Right hindlimb (tissue), 1 donor: ENCODE measurements around the gene CPTP.
A peak's percentile ranks its signal among the peaks of the same experiment; 100 is the strongest.

Experiments
- DNase-seq: peaks from one replicate; pipeline ENCODE4 v3.0.0-alpha.2; 2018

Gene CPTP

DNA sequence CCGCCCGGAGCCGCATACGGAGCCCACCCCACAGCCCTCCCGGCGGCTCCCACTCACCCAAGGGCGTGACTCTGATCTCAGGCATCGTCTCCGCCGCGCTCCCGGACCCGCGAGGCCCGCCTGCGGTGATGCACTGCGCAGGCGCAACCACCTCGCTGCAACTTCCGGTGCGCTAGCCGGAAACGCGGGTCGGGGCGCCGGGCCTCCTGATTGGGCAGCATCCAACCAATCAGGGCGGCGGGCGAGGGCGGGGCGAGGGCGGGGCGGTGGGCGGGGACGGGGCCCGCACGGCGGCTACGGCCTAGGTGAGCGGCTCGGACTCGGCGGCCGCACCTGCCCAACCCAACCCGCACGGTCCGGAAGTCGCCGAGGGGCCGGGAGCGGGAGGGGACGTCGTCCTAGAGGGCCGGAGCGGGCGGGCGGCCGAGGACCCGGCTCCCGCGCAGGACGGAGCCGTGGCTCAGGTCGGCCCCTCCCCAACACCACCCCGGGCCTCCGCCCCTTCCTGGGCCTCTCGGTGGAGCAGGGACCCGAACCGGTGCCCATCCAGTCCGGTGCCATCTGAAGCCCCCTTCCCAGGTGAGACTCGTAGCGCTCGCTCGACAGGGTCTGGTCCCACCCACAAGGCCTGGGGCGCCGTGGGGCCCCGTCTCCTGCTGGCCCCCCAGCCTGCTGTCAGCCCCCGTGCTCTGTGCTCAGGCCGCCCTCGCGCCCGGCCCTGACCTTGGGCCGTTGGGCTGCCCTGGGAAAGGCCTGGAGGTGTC is at the start of gene CPTP, which contains the start of gene INTS11:
Gene CPTP, plus strand, starts transcription at position 279 of the 764 bp plus-strand sequence. CDS start 2,109 bp downstream, outside the sequence.
Gene INTS11, minus strand, starts transcription at position 137 of the 764 bp plus-strand sequence. Its CDS starts 52 bp downstream, at position 85.
- peak; percentile 95 for DNase-seq

DNA sequence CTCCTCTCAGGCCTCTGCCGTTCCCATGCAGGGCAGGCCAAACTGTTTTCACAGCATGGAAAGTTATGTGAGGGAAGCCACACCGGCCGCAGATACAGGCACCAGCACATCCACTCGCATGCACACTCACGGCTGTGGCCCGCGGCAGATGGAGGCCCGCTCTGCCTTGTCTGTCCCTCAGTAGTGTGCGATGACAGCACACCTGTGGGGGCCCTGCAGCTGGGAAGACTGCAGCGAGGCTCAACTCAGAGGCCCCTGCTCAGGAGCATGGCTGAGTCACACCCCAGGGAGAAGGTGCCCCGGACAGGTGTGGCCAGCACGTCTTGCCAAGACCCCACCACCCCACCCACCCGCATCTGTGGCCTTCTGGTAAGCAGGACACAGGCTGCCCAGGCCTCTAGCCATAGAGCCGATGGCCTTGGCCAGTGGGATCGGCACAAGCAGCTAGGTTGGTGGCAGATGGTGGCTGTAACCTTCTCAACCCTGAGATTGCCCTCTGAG is 49.6 kb upstream of the CPTP start:
- DNase-seq = no peak

DNA sequence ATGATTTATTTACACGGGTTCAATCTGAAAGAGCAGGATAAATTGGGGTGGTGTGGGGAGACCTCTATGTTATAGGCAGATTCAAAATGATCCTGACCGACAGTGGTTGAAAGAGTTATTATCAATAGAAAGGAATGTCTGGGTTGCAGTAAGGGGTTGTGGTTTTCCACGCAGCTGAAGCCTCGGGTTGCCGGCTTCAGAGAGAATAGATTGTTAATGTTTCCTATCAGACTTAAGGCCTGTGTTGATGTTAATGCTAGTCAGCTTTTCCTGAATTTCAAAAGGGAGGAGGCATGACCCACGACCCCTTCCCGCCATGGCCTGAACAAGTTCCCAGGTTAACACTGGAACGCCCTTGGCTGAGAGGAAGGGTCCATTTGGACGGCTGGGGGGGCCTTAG is 48.8 kb upstream of the CPTP start:
- DNase-seq = no peak

DNA sequence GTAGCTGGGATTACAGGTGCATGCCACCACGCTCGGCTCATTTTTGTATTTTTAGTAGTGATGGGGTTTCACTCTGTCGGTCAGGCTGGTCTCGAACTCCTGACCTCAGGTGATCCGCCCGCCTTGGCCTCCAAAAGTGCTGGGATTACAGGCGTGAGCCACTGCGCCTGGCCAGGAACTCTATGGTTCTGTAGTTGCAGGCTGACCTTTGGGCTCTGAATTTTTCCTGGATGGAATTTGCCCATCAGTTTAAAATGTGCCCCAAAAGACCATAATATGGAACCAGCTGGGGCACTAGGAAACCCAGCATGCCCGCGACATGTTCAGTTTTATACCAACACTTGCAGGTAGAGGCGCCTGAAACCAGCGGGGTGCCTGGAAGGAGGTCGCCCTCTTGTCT is 46.0 kb upstream of the CPTP start:
- no peak for DNase-seq

DNA sequence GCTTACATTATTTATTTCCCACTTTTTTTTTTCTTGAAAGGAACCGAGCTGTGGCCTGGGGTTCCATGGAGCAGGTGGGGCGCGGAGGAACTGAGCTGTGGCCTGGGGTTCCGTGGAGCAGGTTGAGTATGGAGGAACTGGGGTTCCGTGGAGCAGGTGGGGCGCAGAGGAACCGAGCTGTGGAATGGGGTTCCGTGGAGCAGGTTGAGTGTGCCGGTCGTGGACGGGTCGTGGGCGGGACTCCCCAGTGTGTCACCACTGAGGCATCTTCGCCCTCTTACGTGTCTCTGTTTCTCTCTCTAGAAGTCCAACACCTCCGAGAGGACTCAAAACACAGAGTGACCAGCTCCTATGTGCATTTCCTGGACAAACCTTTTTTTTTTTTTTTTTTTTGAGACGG is 45.6 kb upstream of the CPTP start:
- no peak for DNase-seq

DNA sequence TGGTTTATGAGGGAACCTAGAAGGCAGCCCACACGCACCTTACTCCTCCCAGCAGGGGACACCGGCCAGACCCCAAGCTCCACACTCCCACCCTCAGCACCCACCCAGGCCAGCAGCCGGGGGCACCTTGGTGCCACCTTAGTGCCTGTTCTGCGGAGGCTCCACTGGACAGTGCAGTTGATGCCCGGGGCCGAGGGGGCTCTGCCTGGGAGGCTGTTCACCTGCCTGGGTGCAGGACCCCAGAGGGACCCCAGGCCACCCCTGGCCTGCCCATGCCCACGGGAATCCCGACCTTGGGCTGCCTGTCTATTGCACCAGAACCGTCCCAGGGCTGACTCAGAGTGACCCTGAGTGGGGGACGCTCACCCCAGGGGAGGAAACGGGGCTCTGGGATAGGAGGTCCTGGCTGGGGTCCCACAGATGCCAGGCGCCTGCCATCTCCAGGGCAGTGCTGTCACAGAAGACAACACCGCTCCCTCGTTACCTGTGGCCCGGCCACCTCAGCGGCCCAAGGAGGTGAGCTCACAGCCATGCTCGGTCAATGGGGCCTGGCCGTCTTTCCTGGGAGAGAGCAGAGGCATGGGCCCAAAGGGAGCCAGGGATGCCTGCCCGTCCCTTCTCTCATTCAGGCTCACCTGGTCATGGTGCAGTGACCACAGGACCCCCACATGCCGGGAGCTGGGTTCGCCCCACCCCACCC is 43.7 kb upstream of the CPTP start:
- DNase-seq = no peak

DNA sequence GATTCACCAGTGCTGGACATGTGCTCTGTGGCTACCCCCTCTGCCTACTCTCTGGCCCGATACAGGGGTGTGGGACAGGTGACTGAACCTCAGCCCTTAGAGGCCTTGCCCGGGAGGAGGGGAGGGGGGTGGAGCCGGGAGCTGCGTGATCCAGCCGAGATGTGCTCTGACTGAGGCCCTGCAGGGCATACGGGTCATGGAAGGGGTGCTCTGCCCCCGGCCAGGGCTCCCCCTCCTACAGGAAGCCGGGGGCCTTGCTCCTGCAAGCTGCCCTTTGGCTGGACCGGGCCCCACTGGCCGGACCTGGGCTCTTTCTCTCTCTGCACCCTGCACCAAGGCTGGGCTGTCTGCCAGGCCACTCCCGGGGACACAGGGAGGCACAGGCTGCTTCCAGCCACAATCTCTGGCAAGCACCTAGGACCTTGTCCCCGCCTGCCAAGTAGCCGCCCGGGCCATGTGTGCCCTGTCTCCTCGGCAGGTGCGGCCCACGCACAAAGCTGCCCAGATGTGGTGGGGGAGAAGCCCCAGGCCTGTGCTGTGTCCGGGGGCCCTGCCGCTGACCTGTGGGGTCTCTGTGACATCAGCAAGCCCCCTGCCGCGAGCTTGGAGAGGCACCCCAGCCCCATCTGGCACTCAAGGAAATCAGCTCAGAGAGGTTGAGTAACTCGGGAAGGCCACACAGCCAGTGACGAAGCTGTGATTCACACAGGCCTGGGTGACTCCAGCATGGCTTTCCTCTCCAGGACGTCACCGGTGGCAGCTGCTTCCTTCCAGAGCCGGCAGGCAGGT is 42.9 kb upstream of the CPTP start:
- DNase-seq = no peak

DNA sequence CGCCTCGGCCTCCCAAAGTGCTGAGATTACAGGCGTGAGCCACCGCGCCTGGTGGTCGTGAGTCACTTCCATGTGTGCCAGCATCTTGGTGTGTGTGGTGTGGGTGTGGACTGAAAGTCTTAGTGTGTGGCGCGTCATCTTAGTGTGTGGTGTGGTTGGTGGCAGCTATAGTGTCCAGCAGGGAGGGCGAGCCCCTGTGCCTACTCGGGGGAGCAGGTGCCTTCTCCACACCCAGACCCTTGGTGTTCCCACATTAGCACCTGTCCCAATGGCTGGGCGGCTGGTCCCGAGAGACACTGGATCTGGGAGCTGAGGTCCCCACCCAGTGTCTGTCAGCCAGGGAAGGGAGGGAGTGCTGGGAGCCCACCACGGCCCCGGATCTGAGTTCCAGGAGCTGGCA is 41.6 kb upstream of the CPTP start:
- DNase-seq = no peak

DNA sequence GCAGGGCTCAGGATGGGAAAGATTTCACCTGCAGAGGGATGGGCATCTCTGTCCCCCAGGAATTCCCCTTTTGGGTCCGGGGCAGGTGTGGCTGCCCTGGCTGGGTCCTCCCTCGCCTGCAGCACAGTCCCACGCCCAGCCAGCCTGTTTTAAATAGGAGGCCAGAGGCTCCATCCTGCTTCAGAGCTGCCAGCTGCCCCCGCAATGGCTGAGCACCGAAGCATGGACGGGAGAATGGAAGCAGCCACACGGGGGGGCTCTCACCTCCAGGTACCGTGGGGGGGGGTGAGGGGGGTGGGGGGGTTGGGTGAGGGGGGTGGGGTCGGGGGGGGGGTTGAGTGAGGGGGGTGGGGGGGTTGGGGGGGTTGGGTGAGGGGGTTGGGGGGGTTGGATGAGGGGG is 40.8 kb upstream of the CPTP start:
- DNase-seq = peak; percentile 18

DNA sequence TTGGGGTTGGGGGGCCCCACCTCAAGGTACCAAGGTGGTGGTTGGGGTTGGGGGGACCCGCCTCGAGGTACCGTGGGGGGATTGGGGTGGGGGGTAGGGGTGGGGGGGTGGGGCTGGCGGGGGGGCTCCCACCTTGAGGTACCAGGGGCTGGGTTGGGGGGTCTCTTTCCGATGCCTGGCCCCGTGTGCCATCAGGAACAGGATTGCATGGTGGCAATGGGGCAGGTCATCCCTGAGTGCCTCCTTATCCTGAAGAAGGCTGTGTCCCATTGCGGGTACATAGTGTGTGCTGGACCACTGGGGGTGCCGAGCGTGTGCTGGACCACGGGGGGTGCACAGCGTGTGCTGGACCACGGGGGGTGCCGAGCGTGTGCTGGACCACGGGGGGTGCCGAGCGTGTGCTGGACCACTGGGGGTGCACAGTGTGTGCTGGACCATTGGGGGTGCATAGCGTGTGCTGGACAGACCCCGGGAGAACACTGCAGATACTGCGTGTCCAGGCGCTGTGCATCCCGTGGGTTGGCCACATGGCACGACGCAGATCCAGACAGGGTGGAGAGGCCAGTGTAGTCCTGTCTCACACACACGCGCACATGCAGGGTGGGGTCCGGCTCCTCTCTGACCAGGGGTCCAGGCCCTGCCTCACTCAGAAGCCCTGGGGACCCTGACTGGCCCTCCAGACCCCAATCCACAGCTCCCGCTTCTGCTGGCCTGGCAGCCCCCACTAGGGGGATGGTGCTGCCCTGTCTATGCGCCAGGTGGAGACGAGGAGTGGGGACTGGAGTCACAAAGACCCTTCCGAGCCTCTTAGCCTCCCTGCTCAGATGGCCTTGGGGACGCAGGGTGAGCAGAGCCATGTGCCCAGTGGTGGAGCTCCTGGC is 40.1 kb upstream of the CPTP start:
- DNase-seq = peak; percentile 20

DNA sequence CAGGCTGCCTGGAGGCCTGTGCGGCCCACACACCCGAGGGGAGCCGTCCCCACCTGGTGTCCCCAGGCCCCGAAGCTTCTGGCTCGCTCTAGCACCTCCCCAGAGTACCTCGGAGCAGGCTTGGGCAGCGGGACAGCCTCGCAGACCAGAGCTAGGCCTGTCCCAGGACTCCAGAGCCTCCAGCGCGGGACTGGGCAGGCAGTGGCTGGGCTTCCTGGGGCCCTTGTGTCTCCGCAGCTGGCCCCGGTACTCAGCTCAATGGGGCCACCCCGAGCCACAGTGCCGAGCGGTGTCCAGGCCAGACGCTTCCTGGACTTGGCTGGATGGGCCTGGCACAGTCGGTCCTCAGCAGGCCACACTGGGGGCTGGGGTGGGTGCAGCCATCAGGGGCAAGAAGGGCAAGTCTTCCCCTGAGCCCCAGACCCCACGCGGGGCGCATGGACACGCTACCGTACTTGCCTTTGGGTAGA is 39.5 kb upstream of the CPTP start:
- peak; percentile 23 for DNase-seq

DNA sequence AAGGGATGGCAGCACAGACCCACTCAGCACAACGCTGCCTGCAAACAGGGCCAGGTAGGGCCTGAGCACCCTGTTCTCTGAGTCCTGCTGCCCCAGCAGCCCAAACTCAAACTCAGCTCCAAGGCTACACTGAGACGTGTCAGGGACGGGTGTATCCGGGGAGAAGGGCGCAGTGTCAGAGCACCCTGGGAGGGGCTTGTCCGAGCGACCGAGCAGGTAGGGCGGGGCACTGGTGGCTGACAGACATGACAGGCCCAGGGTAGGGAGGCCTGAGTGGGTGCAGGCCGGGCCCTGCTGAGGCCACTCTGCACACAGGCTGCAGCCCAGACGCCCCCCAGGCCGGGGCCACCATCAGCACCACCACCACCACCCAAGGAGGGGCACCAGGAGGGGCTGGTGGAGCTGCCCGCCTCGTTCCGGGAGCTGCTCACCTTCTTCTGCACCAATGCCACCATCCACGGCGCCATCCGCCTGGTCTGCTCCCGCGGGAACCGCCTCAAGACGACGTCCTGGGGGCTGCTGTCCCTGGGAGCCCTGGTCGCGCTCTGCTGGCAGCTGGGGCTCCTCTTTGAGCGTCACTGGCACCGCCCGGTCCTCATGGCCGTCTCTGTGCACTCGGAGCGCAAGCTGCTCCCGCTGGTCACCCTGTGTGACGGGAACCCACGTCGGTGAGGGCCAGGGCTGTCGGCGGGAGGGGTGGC is 38.8 kb upstream of the CPTP start:
- DNase-seq = peak; percentile 24

DNA sequence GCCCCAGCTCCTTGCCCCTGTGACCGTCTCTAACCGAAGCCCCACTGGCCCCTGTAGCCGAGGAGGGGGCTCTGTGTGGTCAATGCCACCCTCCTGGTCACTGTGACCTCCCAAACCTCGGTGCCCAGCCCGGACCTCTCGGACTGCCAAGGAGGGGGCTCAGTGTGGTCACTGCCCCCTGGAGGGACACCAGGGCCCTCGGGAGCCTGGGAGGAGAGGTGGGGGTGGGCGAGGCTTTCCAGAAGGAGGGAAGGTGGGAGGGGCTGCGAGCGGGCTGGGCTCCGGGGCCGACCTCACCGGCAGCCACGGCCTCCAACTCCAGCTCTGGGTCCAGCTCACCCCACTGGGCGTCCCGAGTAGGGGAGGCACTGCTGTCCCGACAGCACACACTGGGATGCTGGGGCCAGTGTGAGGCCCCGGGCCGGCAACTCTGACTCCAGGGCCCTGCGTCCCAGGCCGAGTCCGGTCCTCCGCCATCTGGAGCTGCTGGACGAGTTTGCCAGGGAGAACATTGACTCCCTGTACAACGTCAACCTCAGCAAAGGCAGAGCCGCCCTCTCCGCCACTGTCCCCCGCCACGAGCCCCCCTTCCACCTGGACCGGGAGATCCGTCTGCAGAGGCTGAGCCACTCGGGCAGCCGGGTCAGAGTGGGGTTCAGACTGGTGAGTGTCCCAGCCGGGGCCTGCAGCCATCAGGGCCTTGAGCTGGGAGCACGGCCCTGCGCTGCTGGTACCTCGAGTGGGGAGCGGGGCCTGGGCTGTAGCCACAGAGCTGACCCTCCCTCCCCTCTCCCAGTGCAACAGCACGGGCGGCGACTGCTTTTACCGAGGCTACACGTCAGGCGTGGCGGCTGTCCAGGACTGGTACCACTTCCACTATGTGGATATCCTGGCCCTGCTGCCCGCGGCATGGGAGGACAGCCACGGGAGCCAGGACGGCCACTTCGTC is 38.0 kb upstream of the CPTP start:
- peak; percentile 24 for DNase-seq

DNA sequence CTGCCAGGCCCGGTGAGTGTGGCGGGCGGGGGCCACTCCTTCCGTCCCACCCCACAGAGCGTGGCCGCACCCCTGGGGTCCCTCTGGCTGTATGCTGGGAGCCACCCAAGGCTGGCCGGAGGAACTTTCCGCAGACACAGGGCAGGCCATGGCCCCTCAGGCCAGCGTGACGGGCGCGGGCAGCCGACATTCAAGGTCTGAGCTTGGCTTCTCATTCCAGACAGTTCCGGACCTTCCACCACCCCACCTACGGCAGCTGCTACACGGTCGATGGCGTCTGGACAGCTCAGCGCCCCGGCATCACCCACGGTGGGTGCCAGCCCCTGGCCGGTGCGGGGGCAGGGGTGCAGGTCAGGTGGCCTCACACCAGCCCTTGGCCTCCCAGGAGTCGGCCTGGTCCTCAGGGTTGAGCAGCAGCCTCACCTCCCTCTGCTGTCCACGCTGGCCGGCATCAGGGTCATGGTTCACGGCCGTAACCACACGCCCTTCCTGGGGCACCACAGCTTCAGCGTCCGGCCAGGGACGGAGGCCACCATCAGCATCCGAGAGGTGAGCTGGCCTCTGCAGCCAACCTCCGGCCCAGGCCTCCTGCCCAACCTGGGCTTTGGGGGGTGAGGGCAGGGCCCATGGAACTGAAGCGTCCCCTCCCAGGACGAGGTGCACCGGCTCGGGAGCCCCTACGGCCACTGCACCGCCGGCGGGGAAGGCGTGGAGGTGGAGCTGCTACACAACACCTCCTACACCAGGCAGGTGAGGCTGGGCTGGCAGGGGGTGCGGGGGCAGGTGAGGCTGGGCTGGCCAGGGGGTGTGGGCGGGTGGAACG is 37.1 kb upstream of the CPTP start:
- peak; percentile 18 for DNase-seq

DNA sequence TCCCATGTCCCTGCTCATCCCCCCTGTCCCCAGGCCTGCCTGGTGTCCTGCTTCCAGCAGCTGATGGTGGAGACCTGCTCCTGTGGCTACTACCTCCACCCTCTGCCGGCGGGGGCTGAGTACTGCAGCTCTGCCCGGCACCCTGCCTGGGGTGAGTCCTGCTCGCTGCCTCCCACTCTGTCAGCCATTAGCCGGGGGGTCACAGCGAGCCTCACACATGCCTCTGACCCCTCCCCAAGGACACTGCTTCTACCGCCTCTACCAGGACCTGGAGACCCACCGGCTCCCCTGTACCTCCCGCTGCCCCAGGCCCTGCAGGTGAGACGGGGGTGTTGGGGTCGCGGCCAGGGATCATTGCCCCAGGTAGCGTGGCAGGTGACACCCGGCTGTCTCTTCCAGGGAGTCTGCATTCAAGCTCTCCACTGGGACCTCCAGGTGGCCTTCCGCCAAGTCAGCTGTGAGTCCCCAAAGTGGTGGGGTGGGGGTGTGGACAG is 34.3 kb upstream of the CPTP start:
- DNase-seq = no peak

DNA sequence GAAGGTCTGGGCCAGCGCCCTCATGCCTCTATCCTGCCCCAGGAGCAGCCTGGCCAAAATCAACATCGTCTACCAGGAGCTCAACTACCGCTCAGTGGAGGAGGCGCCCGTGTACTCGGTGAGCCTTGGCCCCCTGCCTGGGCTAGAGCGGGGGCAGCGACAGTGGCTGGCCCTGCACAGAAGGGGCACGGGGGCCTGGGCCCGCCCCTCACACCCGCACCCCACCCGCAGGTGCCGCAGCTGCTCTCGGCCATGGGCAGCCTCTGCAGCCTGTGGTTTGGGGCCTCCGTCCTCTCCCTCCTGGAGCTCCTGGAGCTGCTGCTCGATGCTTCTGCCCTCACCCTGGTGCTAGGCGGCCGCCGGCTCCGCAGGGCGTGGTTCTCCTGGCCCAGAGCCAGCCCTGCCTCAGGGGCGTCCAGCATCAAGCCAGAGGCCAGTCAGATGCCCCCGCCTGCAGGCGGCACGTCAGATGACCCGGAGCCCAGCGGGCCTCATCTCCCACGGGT is 33.5 kb upstream of the CPTP start:
- no peak for DNase-seq

DNA sequence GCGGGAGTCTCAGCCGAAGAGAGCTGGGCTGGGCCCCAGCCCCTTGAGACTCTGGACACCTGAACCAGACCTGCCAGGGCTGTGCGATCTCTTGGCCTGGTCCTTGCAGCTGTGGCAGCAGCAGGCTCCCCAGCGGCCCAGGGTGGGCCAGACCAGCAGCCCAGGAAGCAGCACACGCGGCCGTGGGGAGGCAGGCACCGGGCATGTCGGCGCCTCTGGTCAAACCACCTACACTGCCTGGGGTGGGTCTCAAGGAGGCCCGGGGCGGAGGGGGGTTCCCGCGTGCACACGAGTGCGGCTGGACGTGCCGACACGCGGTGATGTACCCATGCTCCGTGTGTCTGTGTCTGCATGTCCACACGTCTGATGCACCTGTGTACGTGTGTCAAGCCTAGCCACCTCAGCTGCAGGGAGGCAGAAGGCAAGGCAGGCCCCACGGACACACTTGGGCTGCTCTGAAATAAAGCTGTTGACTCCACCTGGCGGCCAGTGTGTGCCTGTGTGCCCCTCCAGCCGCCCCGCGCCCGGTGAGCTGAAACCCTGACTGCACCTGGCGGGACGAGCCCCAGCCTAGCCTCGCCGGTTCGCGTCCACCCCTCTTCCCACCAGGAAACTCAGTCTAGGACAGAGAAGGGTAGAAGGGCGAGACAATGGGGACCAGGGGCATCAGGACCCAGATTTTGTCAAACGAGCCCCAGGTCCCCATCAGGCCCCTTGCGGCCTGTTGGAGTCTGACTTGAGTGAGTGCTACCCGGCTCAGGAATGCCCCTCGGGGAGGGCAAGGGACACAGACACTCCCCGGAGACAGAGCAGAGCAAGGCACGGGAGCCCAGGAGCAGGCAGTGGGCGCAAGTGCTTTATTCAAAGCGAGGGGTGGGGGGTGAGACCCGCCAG is 32.8 kb upstream of the CPTP start:
- peak; percentile 70 for DNase-seq

DNA sequence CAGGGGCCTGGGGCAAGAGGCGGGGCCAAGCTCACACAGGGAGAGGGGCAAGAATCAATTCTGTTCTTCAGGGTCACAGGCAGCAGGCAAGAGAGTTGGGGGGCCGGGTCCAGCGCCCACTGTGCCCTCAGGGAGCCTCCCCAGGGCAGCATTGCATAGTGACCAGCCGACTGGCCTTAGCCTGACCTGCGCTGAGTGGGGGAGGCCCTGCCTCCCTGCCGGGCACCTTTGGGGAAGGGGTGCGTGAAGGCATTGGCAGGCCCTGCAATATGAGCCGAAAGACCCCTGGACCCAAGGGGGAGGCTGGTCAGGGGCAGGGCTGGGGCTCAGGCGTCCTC is 32.2 kb upstream of the CPTP start:
- DNase-seq = no peak
